ENCODE data around the gene COL19A1. TPM values are rescaled to one million over a fixed set of nuclear protein-coding genes. Genes with fewer than 3 reads are reported as not detected.

The COL19A1 gene
- total and polyA plus RNA-seq, 4 donors: 0.09 to 4.4 (median 0.80) TPM; not detected in 1

DNA sequence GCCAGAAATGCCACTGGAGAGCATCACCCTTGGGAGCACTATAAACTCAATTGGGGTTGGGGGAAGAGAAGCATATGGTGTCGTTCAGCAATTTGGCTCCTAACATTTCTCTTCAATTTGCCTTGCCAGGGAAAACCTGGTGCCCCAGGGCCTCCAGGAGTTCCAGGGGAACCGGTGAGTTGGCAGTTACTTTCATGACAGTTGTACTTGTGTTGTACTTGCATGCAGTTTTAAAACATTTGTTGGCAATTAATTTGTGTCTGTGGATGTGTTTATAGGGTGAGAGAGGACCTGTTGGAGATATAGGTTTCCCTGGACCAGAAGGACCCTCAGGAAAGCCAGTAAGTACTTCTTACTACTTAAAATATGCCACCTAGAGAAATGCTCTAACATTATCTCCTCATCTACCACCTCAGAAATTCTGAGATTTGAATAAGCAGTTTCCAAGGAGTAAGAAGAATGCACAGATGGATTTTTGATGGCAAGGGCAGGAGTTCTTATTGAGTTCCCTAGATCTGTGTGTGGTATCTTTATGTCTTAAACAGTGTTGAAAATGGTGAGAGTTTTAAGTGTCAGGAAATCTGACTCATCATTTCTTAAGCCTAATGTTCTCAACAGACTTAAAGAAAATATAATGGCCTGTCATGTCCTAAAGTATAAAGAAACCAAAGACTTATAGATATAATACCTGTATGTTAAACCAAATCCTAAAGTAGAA is 314.0 kb downstream of the COL19A1 start:
- Histone ChIP-seq H3K27me3 (ENCODE audit: control insufficient read depth in 3 of 3, insufficient read depth in 3 of 3, low read length in 2 of 3) (peaks cover 0 to 9% (median 0%) of the 10 kb centered on the region in 3 donors), H3K9me3 (ENCODE audit: control insufficient read depth in 4 of 4, insufficient read depth in 3 of 4, low read length in 3 of 4) (peaks cover 0 to 2% (median 0%) of the 10 kb centered on the region in 4 donors), H3K4me3 (no peak overlapping the region), H3K9ac (ENCODE audit: insufficient read depth in 1 of 2, low read length in 2 of 2) (no peak overlapping the region), H3K36me3 (ENCODE audit: control insufficient read depth in 4 of 4, insufficient read depth in 4 of 4, low read length in 4 of 4) (peaks cover 0 to 3% (median 0%) of the 10 kb centered on the region in 4 donors), H3K27ac (ENCODE audit: low read depth in 1 of 2, low read length in 1 of 2) (no peak overlapping the region), H3K4me1 (ENCODE audit: control insufficient read depth in 5 of 5, insufficient read depth in 5 of 5, low read length in 5 of 5) (no peaks in the 10 kb centered on the region)
- DNase-seq (no peak), ATAC-seq (ENCODE audit: insufficient read depth, low FRiP score) (no peak)
- 82 to 91% methylated on average over 2 of the region's 2 CpGs for WGBS, 2 donors
- TF ChIP-seq, protein P1, sequence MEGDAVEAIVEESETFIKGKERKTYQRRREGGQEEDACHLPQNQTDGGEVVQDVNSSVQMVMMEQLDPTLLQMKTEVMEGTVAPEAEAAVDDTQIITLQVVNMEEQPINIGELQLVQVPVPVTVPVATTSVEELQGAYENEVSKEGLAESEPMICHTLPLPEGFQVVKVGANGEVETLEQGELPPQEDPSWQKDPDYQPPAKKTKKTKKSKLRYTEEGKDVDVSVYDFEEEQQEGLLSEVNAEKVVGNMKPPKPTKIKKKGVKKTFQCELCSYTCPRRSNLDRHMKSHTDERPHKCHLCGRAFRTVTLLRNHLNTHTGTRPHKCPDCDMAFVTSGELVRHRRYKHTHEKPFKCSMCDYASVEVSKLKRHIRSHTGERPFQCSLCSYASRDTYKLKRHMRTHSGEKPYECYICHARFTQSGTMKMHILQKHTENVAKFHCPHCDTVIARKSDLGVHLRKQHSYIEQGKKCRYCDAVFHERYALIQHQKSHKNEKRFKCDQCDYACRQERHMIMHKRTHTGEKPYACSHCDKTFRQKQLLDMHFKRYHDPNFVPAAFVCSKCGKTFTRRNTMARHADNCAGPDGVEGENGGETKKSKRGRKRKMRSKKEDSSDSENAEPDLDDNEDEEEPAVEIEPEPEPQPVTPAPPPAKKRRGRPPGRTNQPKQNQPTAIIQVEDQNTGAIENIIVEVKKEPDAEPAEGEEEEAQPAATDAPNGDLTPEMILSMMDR (IDR thresholded peaks at IDR 0.05; ENCODE audit: control extremely low read depth, extremely low read depth): no peak

DNA sequence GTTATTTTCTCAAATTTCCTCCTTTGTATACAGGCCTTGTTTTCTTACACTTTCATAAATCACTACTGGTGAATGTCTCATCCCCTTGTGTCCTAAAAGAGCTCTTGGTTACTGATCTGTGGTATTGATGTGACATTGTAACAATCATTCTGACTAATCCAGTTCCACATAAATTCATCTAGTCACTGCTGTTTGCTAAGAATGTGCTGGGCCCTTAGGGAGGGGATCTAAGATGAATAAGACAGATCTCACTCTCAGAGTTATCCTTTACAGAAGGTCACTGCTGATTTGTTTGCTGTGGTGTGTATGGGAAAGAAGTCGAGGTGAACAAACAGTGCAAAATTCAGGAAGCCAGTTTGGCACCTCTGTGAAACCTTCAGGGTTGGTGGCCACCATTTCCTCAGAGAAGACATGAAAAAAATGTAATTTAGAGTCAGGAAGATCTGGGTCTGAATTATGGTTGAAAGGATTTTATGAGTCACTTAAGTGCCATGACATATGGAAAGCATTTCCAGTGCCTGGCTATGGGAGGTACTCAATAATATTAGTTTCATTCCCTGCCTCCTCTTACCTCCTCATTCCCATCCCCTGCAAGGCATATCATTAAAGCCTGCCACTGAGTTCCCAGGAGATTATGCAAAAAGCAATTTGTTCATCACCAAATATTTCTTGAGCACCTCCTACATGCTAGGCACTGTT is 314.7 kb downstream of the COL19A1 start:
- no peak overlapping the region for H3K27ac ChIP-seq (ENCODE audit: low read depth in 1 of 2, low read length in 1 of 2)
- TF ChIP-seq, protein P1 (IDR thresholded peaks at IDR 0.05; ENCODE audit: control extremely low read depth, extremely low read depth): no peak
- DNase-seq (no peak), ATAC-seq (ENCODE audit: insufficient read depth, low FRiP score) (no peak)
- H3K9me3 ChIP-seq (ENCODE audit: control insufficient read depth in 4 of 4, insufficient read depth in 3 of 4, low read length in 3 of 4): peaks cover 0 to 2% (median 0%) of the 10 kb centered on the region in 4 donors
- H3K4me3 ChIP-seq: no peak overlapping the region
- peaks cover 0 to 9% (median 0%) of the 10 kb centered on the region in 3 donors for H3K27me3 ChIP-seq (ENCODE audit: control insufficient read depth in 3 of 3, insufficient read depth in 3 of 3, low read length in 2 of 3)
- H3K4me1 ChIP-seq (ENCODE audit: control insufficient read depth in 5 of 5, insufficient read depth in 5 of 5, low read length in 5 of 5): no peaks in the 10 kb centered on the region
- no peak overlapping the region for H3K9ac ChIP-seq (ENCODE audit: insufficient read depth in 1 of 2, low read length in 2 of 2)
- peaks cover 0 to 3% (median 0%) of the 10 kb centered on the region in 4 donors for H3K36me3 ChIP-seq (ENCODE audit: control insufficient read depth in 4 of 4, insufficient read depth in 4 of 4, low read length in 4 of 4)
- WGBS, 2 donors: 46 to 64% methylated on average over 1 of the region's 1 CpG

DNA sequence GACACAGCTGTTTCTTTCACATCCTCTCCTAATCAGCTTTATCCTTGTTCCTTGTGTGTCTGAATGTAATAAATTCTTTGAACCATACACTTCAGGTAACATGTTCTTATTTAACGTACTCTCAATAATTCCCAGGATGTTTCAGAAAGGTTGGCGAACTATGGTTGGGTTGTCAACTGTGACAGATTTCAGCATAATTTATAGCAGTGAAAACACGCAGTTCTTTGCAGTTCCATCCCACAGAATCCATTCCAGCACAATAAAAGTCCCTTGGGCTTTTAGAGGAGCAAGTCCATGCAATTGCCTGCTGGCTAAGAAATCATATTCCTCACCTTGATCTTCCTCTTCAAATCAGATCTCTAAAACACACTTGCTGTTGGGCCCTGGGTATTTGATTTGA is 317.2 kb downstream of the COL19A1 start:
- Histone ChIP-seq H3K9ac (ENCODE audit: insufficient read depth in 1 of 2, low read length in 2 of 2) (no peak overlapping the region), H3K27me3 (ENCODE audit: control insufficient read depth in 3 of 3, insufficient read depth in 3 of 3, low read length in 2 of 3) (peaks cover 0 to 9% (median 0%) of the 10 kb centered on the region in 3 donors), H3K4me1 (ENCODE audit: control insufficient read depth in 5 of 5, insufficient read depth in 5 of 5, low read length in 5 of 5) (no peaks in the 10 kb centered on the region), H3K4me3 (no peak overlapping the region), H3K9me3 (ENCODE audit: control insufficient read depth in 4 of 4, insufficient read depth in 3 of 4, low read length in 3 of 4) (peaks cover 0 to 2% (median 0%) of the 10 kb centered on the region in 4 donors), H3K36me3 (ENCODE audit: control insufficient read depth in 4 of 4, insufficient read depth in 4 of 4, low read length in 4 of 4) (peaks cover 0 to 3% (median 0%) of the 10 kb centered on the region in 4 donors), H3K27ac (ENCODE audit: low read depth in 1 of 2, low read length in 1 of 2) (no peak overlapping the region)
- TF ChIP-seq, protein P1 (IDR thresholded peaks at IDR 0.05; ENCODE audit: control extremely low read depth, extremely low read depth): no peak
- no peak for DNase-seq
- no peak for ATAC-seq (ENCODE audit: insufficient read depth, low FRiP score)
- WGBS, 2 donors: 74 to 84% methylated on average over 3 of the region's 3 CpGs
